HAP-1 (cell line): Measurements from ENCODE around the gene PHLDA2.

ENCODE experiments used
- DNase-seq, 2 experiments: peaks; one replicate each; pipeline ENCODE4 v3.0.0-alpha.2; 2016 to 2020; ENCODE audit warnings: low spot score in 2 of 2
- H3K27me3 ChIP-seq: fragments of 250-450 bp; sonication (Bioruptor Pico); 2 replicates; pipeline ENCODE4 v1.5.1; 2020; ENCODE audit warnings: low read depth, mild to moderate bottlenecking, moderate library complexity
- H3K36me3 ChIP-seq: fragments of 250-450 bp; sonication (Bioruptor Pico); replicated peaks from 2 replicates; pipeline ENCODE4 v1.5.1; 2020; ENCODE audit warnings: mild to moderate bottlenecking
- H3K4me1 ChIP-seq: fragments of 250-450 bp; sonication (Bioruptor Pico); 2 replicates; pipeline ENCODE4 v1.5.1; 2020; ENCODE audit warnings: mild to moderate bottlenecking
- H3K4me3 ChIP-seq: fragments of 250-450 bp; sonication (Bioruptor Pico); 2 replicates; pipeline ENCODE4 v1.5.1; 2020; ENCODE audit warnings: mild to moderate bottlenecking, moderate library complexity
- H3K9me3 ChIP-seq: fragments of 250-450 bp; sonication (Bioruptor Pico); 2 replicates; pipeline ENCODE4 v1.5.1; 2020; ENCODE audit warnings: mild to moderate bottlenecking, moderate library complexity
- in situ Hi-C: fragments of 300-500 bp; cut with MboI; formaldehyde crosslinking; loops from 3 replicates; pipeline ENCODE4 v1.14.3; 2020; ENCODE audit warnings: low sequenced_read_pairs, inconsistent platforms, mixed read lengths

Gene PHLDA2

DNA sequence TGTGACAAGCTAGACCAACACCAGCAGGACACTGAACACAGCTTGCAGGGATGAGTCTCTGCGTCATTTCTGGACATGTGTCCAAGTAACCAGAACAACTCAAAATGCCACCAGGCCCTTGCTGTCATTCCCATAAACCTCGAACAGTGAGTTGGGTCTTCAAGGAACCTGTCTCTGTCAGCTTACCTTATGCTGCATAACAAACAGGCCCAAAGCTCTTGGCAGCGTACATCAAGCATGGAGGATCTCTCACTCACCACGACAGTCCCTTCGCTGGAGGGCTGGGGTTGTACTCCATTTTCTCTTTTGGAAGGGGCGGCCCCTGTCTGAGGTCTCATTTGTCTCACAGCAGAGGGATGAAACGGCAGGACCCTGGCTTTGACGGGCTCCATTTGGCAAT lies 50.4 kb downstream of the PHLDA2 start:
- no peak overlapping the region for H3K4me3 ChIP-seq
- DNase-seq: no peak
- in situ Hi-C loops: loop anchor here (25.0 kb wide), 1 partner anchor 691 kb away; no protein-coding TSS in a partner anchor
- H3K36me3 ChIP-seq: no peaks in the 10 kb centered on the region
- no peaks in the 10 kb centered on the region for H3K4me1 ChIP-seq
- 0 out of 2 replicates have a peak, but pooled peaks cover 3% of the 10 kb centered on the region for H3K9me3 ChIP-seq
- no peaks in the 10 kb centered on the region for H3K27me3 ChIP-seq
